ENCODE data around the gene PDE4B. TPM values are rescaled to one million over a fixed set of nuclear protein-coding genes. Genes with fewer than 3 reads are reported as not detected.

Gene PDE4B
- total and polyA plus RNA-seq, 2 of the 13 experiments (the other 11 are each of a cell fraction or from before 2014, with no cell fraction given): not detected

DNA sequence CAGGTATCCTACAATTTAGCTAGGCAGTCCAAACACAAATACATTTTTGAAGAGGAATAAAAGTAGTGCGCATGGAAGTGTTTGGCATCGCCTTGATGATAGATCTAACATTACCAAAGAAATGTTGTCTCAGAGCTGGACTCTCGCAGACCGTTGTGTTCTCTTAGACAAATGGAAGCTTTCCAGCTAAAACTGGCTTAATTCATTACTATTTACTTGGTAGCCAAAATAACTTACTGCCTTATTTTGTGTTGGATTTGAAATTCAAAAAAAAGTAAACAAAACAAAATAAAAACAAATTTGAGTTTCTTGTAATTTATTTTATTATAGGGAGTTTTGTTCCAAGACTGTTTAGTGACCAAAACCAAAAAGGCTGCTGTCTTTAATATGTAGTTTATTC lies 51.6 kb downstream of the PDE4B start:
- no TSS peak for BruUV-seq (replicated peaks)
- POLR2A ChIA-PET: no interaction called here
- H3K9me3 ChIP-seq (ENCODE audit: low read length): peaks cover 4% of the 10 kb centered on the region; the same call in 1 of the 2 replicates

DNA sequence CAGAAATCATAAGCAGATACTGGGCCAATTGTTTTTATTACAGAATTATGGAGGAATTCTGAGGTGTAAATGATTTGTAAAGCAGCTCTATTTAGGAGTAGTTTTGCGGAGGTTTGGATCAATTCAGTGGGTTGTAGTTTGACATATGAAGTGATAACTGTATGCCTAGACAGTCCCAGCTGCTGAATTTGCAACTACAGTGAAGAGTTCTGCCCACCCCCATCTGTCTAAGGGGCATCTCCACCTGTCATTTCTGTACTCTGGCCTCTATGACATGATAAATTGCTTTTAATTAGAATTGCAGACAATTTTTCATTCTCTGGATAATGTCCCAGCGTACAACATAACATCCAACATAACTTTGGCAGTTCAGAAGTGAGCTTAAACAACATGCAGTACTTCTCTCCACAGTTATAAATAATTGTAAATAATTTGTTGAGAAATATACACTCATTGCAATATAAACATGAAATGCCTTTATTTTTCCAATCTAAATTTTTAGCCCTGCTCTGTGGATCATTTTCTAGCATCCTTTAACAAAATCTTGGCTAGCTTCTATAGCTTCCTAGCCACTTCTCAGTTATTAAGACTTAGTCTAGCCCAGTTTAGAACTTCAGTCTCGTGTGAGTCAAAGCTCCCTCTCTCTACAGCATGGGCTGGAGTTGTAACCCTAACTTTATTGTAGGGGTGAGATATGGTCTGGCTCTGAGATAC lies 52.3 kb downstream of the PDE4B start:
- Histone ChIP-seq H3K27ac (ENCODE audit: extremely low read length, insufficient read depth, low read length) (no peak overlapping the region), H4K20me1 (ENCODE audit: insufficient read depth, low read length) (no peaks in the 10 kb centered on the region), H3K4me3 (replicated peaks in 1 of 3; ENCODE audit: insufficient read depth in 1 of 3, low read depth in 2 of 3, low read length in 3 of 3) (no peak overlapping the region), H2AFZ (ENCODE audit: low read length) (no peak overlapping the region), H3K36me3 (replicated peaks in 1 of 2; ENCODE audit: control insufficient read depth in 1 of 2, insufficient read depth in 2 of 2, low read length in 2 of 2) (no peaks in the 10 kb centered on the region), H3K4me1 (ENCODE audit: insufficient read depth, low read length) (no peaks in the 10 kb centered on the region), H3K4me2 (ENCODE audit: low read depth, low read length) (no peak overlapping the region), H3K27me3 (ENCODE audit: control insufficient read depth in 1 of 2, insufficient read depth in 2 of 2, low read length in 2 of 2) (no peaks in the 10 kb centered on the region), H3K9me3 (ENCODE audit: low read length) (peaks cover 5% of the 10 kb centered on the region; the same call in 1 of the 2 replicates), H3K9ac (ENCODE audit: insufficient read depth, low read depth, low read length) (no peak overlapping the region), H3K79me2 (ENCODE audit: insufficient read depth, low read length) (no peaks in the 10 kb centered on the region)
- in situ Hi-C loops (cut with HindIII; ENCODE audit: extremely low pct_ligation_motif_present, low pct_unique_long_range_greater_than_20kb): no loop called here
- no peak for ATAC-seq
- WGBS (ENCODE audit: low lambda C conversion rate): 0% methylated on average over 3 of the region's 3 CpGs
- FAIRE-seq: no peak
- POLR2A ChIA-PET: no interaction called here
- intact Hi-C loops (cut with micrococcal nuclease; ENCODE audit: unreplicated experiment): no loop called here
- no peak for DNase-seq (ENCODE audit: low spot score)
- BruUV-seq (replicated peaks): no TSS peak
- CTCF ChIA-PET (ENCODE audit: low intra/inter-chr PET ratio, low total read pairs): no interaction called here
- no peak for TF ChIP-seq SRSF9 (IDR thresholded peaks at IDR 0.05; ENCODE audit: borderline replicate concordance, insufficient read depth, low read depth, low read length, poor library complexity, severe bottlenecking)
- TF ChIP-seq MTERF4 (CRISPR knock-in tag; IDR thresholded peaks at IDR 0.05): no peak
- TF ChIP-seq, protein P1, sequence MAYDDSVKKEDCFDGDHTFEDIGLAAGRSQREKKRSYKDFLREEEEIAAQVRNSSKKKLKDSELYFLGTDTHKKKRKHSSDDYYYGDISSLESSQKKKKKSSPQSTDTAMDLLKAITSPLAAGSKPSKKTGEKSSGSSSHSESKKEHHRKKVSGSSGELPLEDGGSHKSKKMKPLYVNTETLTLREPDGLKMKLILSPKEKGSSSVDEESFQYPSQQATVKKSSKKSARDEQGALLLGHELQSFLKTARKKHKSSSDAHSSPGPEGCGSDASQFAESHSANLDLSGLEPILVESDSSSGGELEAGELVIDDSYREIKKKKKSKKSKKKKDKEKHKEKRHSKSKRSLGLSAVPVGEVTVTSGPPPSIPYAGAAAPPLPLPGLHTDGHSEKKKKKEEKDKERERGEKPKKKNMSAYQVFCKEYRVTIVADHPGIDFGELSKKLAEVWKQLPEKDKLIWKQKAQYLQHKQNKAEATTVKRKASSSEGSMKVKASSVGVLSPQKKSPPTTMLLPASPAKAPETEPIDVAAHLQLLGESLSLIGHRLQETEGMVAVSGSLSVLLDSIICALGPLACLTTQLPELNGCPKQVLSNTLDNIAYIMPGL (CRISPR knock-in tag; IDR thresholded peaks at IDR 0.05; ENCODE audit: borderline replicate concordance in 1 of 2, low read depth in 1 of 2): no peak
- TF ChIP-seq PTBP1 (IDR thresholded peaks at IDR 0.05; ENCODE audit: low read depth, low read length, poor library complexity, severe bottlenecking): no peak
- no peak for TF ChIP-seq ZNF614 (CRISPR knock-in tag; IDR thresholded peaks at IDR 0.05; ENCODE audit: borderline replicate concordance)

More for the DNA sequence above, 51.6 kb downstream of the PDE4B start:
- in situ Hi-C loops (cut with HindIII; ENCODE audit: extremely low pct_ligation_motif_present, low pct_unique_long_range_greater_than_20kb): no loop called here
- Histone ChIP-seq H4K20me1 (ENCODE audit: insufficient read depth, low read length) (no peaks in the 10 kb centered on the region), H3K27me3 (ENCODE audit: control insufficient read depth in 1 of 2, insufficient read depth in 2 of 2, low read length in 2 of 2) (no peaks in the 10 kb centered on the region), H3K4me2 (ENCODE audit: low read depth, low read length) (no peak overlapping the region), H2AFZ (ENCODE audit: low read length) (no peak overlapping the region), H3K36me3 (replicated peaks in 1 of 2; ENCODE audit: control insufficient read depth in 1 of 2, insufficient read depth in 2 of 2, low read length in 2 of 2) (no peaks in the 10 kb centered on the region), H3K27ac (ENCODE audit: extremely low read length, insufficient read depth, low read length) (no peak overlapping the region), H3K79me2 (ENCODE audit: insufficient read depth, low read length) (no peaks in the 10 kb centered on the region), H3K4me3 (replicated peaks in 1 of 3; ENCODE audit: insufficient read depth in 1 of 3, low read depth in 2 of 3, low read length in 3 of 3) (no peak overlapping the region), H3K9ac (ENCODE audit: insufficient read depth, low read depth, low read length) (no peak overlapping the region), H3K4me1 (ENCODE audit: insufficient read depth, low read length) (no peaks in the 10 kb centered on the region)
- intact Hi-C loops (cut with micrococcal nuclease; ENCODE audit: unreplicated experiment): no loop called here
- DNase-seq (ENCODE audit: low spot score) (no peak), ATAC-seq (no peak), FAIRE-seq (no peak)
- WGBS (ENCODE audit: low lambda C conversion rate): 47% methylated on average over 4 of the region's 4 CpGs
- CTCF ChIA-PET (ENCODE audit: low intra/inter-chr PET ratio, low total read pairs): no interaction called here
- no peak for TF ChIP-seq ZBTB7B (CRISPR knock-in tag; IDR thresholded peaks at IDR 0.05)
- TF ChIP-seq, protein P2, sequence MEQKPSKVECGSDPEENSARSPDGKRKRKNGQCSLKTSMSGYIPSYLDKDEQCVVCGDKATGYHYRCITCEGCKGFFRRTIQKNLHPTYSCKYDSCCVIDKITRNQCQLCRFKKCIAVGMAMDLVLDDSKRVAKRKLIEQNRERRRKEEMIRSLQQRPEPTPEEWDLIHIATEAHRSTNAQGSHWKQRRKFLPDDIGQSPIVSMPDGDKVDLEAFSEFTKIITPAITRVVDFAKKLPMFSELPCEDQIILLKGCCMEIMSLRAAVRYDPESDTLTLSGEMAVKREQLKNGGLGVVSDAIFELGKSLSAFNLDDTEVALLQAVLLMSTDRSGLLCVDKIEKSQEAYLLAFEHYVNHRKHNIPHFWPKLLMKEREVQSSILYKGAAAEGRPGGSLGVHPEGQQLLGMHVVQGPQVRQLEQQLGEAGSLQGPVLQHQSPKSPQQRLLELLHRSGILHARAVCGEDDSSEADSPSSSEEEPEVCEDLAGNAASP (CRISPR knock-in tag; IDR thresholded peaks at IDR 0.05; ENCODE audit: borderline replicate concordance): no peak
- TF ChIP-seq REPIN1 (CRISPR knock-in tag; IDR thresholded peaks at IDR 0.05; ENCODE audit: borderline replicate concordance, low read depth): no peak
- TF ChIP-seq TOPORS (CRISPR knock-in tag; IDR thresholded peaks at IDR 0.05): no peak
- TF ChIP-seq AGO1 (IDR thresholded peaks at IDR 0.05; ENCODE audit: low read depth, low read length, poor library complexity, severe bottlenecking): no peak

All from HepG2 (cell line).